Endothelial cell of umbilical vein (primary cell): ENCODE data around the gene ARHGAP22. TPM values are rescaled to one million over a fixed set of nuclear protein-coding genes. Genes with fewer than 3 reads are reported as not detected.

Experiments
- BruUV-seq: library from RNA; stranded (reverse); fragments of 400-500 nt; replicated peaks from 2 replicates; lab custom pipeline; 2021; lab: Mats Ljungman, UMichigan
- CTCF ChIA-PET: fragments of 300-600, 350-600 bp; sonication (Branson Sonifier 250); formaldehyde crosslinking; loops from one replicate; lab custom pipeline; 2021; ENCODE audit warnings: antibody characterized with exemption, inconsistent platforms; lab: Charles Lee
- POLR2A ChIA-PET: fragments of 300-600, 350-600 bp; sonication (Branson Sonifier 250); formaldehyde crosslinking; loops from one replicate; lab custom pipeline; 2021; ENCODE audit warnings: antibody characterized with exemption, inconsistent platforms; lab: Charles Lee
- DNase-seq: peaks from one replicate; pipeline ENCODE4 v3.0.0-alpha.2; 2011; ENCODE audit warnings: low read depth, low spot score
- FAIRE-seq: peaks from 2 replicates; lab custom pipeline; 2011; peaks lifted over from hg19 to GRCh38; lab: Jason Lieb, UNC
- H2AFZ ChIP-seq: 2 replicates; pipeline ENCODE4 v1.6.0; 2012; ENCODE audit warnings: low read depth, low read length, control low read depth, inconsistent platforms
- H3K27ac ChIP-seq: 2 replicates; pipeline ENCODE4 v1.5.1; 2011; ENCODE audit warnings: low read depth, mild to moderate bottlenecking, control low read depth, low read length, moderate library complexity; ENCODE audit not compliant: insufficient read depth
- H3K27me3 ChIP-seq, 2 experiments: 2 replicates each; pipeline versions ENCODE4 v1.6.0 to v1.6.1; 2011; ENCODE audit warnings: low read length in 2 of 2, mixed read lengths in 1 of 2; ENCODE audit not compliant: control insufficient read depth in 2 of 2, insufficient read depth in 2 of 2
- H3K36me3 ChIP-seq, 2 experiments: 2 replicates in 1 of 2; 3 replicates in 1 of 2; pipeline ENCODE4 v1.5.1; 2011; ENCODE audit warnings: low read length in 2 of 2, mild to moderate bottlenecking in 1 of 2, moderate library complexity in 1 of 2; ENCODE audit not compliant: control insufficient read depth in 2 of 2, insufficient read depth in 2 of 2; ENCODE audit errors: extremely low read depth in 1 of 2
- H3K4me1 ChIP-seq: 3 replicates; pipeline ENCODE4 v1.5.1; 2011; ENCODE audit warnings: mild to moderate bottlenecking, low read length; ENCODE audit not compliant: control insufficient read depth, insufficient read depth; ENCODE audit errors: extremely low read depth
- H3K4me2 ChIP-seq: 2 replicates; pipeline ENCODE4 v1.6.1; 2011; ENCODE audit warnings: low read length, control low read depth, mixed read lengths; ENCODE audit not compliant: insufficient read depth
- H3K4me3 ChIP-seq, 3 experiments: fragments of 200-600 bp in 1 of 3; sonication (generic), shearing (Covaris generic) in 1 of 3; replicated peaks in 1 of 3; 2 replicates each; pipeline ENCODE4 v1.5.1; 2011 to 2016; ENCODE audit warnings: control low read depth in 3 of 3, low read length in 3 of 3, mild to moderate bottlenecking in 2 of 3, inconsistent platforms in 1 of 3, low read depth in 1 of 3, moderate library complexity in 1 of 3; ENCODE audit not compliant: insufficient read depth in 1 of 3
- H3K79me2 ChIP-seq: 2 replicates; pipeline ENCODE4 v1.6.0; 2012; ENCODE audit warnings: low read length, inconsistent platforms; ENCODE audit not compliant: control insufficient read depth, insufficient read depth
- H3K9ac ChIP-seq: replicated peaks from 2 replicates; pipeline ENCODE3; 2011; ENCODE audit warnings: low read length, control low read depth; ENCODE audit not compliant: insufficient read depth; ENCODE audit errors: extremely low read depth
- H3K9me1 ChIP-seq: replicated peaks from 3 replicates; pipeline ENCODE4 v1.6.0; 2011; ENCODE audit warnings: mild to moderate bottlenecking, low read length; ENCODE audit not compliant: control insufficient read depth, insufficient read depth; ENCODE audit errors: extremely low read depth
- H3K9me3 ChIP-seq: replicated peaks from 2 replicates; pipeline ENCODE4 v1.5.1; 2012; ENCODE audit warnings: low read length, inconsistent platforms; ENCODE audit not compliant: control insufficient read depth, insufficient read depth
- H4K20me1 ChIP-seq: replicated peaks from 2 replicates; pipeline ENCODE3; 2011; ENCODE audit warnings: mild to moderate bottlenecking, low read length; ENCODE audit not compliant: control insufficient read depth, insufficient read depth; ENCODE audit errors: extremely low read depth
- EZH2 ChIP-seq: IDR thresholded peaks from 2 replicates; pipeline ENCODE4 v1.6.1; 2012; ENCODE audit warnings: borderline replicate concordance, low read depth, mild to moderate bottlenecking, moderate library complexity, low read length, inconsistent platforms; ENCODE audit not compliant: severe bottlenecking
- FOS ChIP-seq: IDR thresholded peaks from 2 replicates; pipeline ENCODE4 v1.6.1; 2011; ENCODE audit warnings: mild to moderate bottlenecking, low read length, moderate library complexity, borderline replicate concordance; ENCODE audit not compliant: insufficient read depth
- GATA2 ChIP-seq: IDR thresholded peaks from 2 replicates; pipeline ENCODE4 v1.7.0; 2011; ENCODE audit warnings: low read depth, mild to moderate bottlenecking, moderate library complexity, mixed read lengths, low read length; ENCODE audit not compliant: insufficient read length, insufficient read depth
- MAX ChIP-seq: IDR thresholded peaks from 2 replicates; pipeline ENCODE4 v1.6.1; 2011; ENCODE audit not compliant: insufficient read depth, insufficient read length
- MYC ChIP-seq: IDR thresholded peaks from one replicate; pipeline ENCODE4 v1.6.1; 2011; ENCODE audit warnings: mild to moderate bottlenecking, low read depth, low read length
- POLR2A ChIP-seq: IDR thresholded peaks from 2 replicates; pipeline ENCODE4 v1.6.1; 2012; ENCODE audit warnings: low read depth, mild to moderate bottlenecking, control low read depth, low read length
- POLR2AphosphoS5 ChIP-seq: IDR thresholded peaks from 2 replicates; pipeline ENCODE4 v1.6.1; 2012; ENCODE audit warnings: low read depth, mild to moderate bottlenecking, control low read depth, low read length, moderate library complexity; ENCODE audit not compliant: insufficient read depth
- dilution Hi-C: fragments of 300-500 bp; cut with MboI; formaldehyde crosslinking; loops from one replicate; pipeline ENCODE4 v1.15.0; 2019; ENCODE audit warnings: low sequenced_read_pairs; ENCODE audit not compliant: extremely low pct_ligation_motif_present
- intact Hi-C: fragments of 100-400 bp; cut with micrococcal nuclease; formaldehyde crosslinking; loops from one replicate; pipeline ENCODE4 v1.10.0; 2022
- polyA plus RNA-seq, 4 experiments: library from polyadenylated mRNA; depleted of rRNA in 3 of 4; stranded (reverse) in 3 of 4; unstranded in 1 of 4; fragments of >200 nt; gene quantifications; 2 replicates each; pipeline versions ENCODE4 v1.2.1 to v1.2.3, GENCODE V29; 2011 to 2012; ENCODE audit warnings: missing spikeins in 1 of 4
- total RNA-seq: library from RNA; stranded (reverse); gene quantifications from 2 replicates; pipeline ENCODE4 v1.2.3, GENCODE V29; 2021
- TF ChIP-seq, protein P1 (sequence below), 2 donors: IDR thresholded peaks; 1 replicate in 1 of 2; 2 replicates in 1 of 2; pipeline ENCODE4 v1.5.1; 2011; ENCODE audit warnings: low read length in 2 of 2, mild to moderate bottlenecking in 2 of 2, moderate library complexity in 2 of 2, control low read depth in 1 of 2, inconsistent platforms in 1 of 2, low read depth in 1 of 2; ENCODE audit not compliant: insufficient read depth in 1 of 2; ENCODE audit errors: extremely low read depth in 1 of 2

Gene ARHGAP22
- total and polyA plus RNA-seq, 2 donors (not counting 3 experiments of a cell fraction or from before 2014, with no cell fraction given), result 8.6 to 50.3 TPM

DNA sequence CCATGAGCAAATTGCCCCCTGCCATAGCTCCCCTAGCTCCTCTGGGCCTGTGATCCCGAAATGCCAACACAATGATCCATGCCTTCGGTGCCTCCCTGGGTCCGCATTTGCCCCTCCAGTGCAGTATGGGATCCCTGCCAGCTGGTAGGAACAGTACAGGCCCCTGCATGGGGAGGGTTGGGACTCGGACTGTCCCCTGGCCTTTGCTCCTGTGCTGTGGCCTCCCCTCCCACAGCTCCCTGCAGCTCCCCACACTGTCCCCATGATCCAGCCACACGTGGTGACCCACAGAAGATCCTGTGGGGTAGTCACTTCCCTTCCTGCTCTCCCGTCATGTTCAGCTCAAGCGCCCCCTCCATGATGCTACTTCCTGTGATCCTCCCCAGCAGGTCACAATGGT lies 158.1 kb downstream of the ARHGAP22 start:
- H3K9ac ChIP-seq, result no peak overlapping the region
- H3K27me3 ChIP-seq, result no peaks in the 10 kb centered on the region
- POLR2A ChIA-PET, result no interaction called here
- dilution Hi-C loops (no loop called here), intact Hi-C loops (no loop called here)
- BruUV-seq, result no TSS peak
- DNase-seq, result no peak
- H3K4me3 ChIP-seq, result no peak overlapping the region
- CTCF ChIA-PET, result interaction anchor here (1.3 to 4.0 kb wide), 4 partner anchors 10 to 209 kb away, joined by 3 to 73 read pairs (median 68); no protein-coding TSS in a partner anchor
- no peaks in the 10 kb centered on the region for H3K79me2 ChIP-seq
- no peak overlapping the region for H3K27ac ChIP-seq
- peaks cover 7 to 14% of the 10 kb centered on the region in 2 experiments for H3K36me3 ChIP-seq
- FAIRE-seq, result no peak
- no peak overlapping the region for H2AFZ ChIP-seq
- H4K20me1 ChIP-seq, result no peaks in the 10 kb centered on the region
- no peaks in the 10 kb centered on the region for H3K9me3 ChIP-seq
- H3K4me1 ChIP-seq, result peaks cover 5% of the 10 kb centered on the region
- no peaks in the 10 kb centered on the region for H3K9me1 ChIP-seq
- H3K4me2 ChIP-seq, result no peak overlapping the region
- no peak for TF ChIP-seq MAX
- TF ChIP-seq GATA2, result no peak
- no peak for TF ChIP-seq MYC
- TF ChIP-seq, protein P1, sequence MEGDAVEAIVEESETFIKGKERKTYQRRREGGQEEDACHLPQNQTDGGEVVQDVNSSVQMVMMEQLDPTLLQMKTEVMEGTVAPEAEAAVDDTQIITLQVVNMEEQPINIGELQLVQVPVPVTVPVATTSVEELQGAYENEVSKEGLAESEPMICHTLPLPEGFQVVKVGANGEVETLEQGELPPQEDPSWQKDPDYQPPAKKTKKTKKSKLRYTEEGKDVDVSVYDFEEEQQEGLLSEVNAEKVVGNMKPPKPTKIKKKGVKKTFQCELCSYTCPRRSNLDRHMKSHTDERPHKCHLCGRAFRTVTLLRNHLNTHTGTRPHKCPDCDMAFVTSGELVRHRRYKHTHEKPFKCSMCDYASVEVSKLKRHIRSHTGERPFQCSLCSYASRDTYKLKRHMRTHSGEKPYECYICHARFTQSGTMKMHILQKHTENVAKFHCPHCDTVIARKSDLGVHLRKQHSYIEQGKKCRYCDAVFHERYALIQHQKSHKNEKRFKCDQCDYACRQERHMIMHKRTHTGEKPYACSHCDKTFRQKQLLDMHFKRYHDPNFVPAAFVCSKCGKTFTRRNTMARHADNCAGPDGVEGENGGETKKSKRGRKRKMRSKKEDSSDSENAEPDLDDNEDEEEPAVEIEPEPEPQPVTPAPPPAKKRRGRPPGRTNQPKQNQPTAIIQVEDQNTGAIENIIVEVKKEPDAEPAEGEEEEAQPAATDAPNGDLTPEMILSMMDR (IDR thresholded peaks at IDR 0.05; ENCODE audit: extremely low read depth in 1 of 2, insufficient read depth in 1 of 2, low read depth in 1 of 2, low read length in 2 of 2), result no peak

DNA sequence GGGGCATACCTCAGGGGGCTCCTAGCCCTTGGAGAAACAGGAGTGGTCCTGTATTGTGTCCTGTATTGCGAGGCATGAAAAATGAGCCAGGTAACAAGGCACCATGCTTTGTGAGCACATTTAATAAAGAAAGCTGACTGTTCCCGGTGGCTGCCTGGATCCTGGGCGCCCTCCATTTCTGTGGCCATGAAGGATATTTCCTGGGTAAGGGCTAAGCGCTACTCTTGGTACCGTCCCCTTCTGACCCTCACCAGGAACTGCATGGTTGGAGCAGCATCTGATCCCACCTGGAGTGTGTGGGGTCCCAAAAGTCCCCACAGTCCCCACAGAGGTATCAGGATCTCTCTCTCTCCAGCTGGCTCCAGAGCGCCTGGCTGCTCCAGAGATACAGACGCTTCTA lies 158.9 kb downstream of the ARHGAP22 start:
- peaks cover 5% of the 10 kb centered on the region for H3K4me1 ChIP-seq
- H3K9me3 ChIP-seq, result no peaks in the 10 kb centered on the region
- H2AFZ ChIP-seq, result no peak overlapping the region
- H3K27me3 ChIP-seq, result no peaks in the 10 kb centered on the region
- TF ChIP-seq POLR2A (no peak), EZH2 (no peak), GATA2 (no peak), POLR2AphosphoS5 (no peak), FOS (no peak), MAX (no peak), MYC (no peak)
- TF ChIP-seq, protein P1 (IDR thresholded peaks at IDR 0.05; ENCODE audit: extremely low read depth in 1 of 2, insufficient read depth in 1 of 2, low read depth in 1 of 2, low read length in 2 of 2), result no peak
- H3K9ac ChIP-seq, result no peak overlapping the region
- intact Hi-C loops, result no loop called here
- DNase-seq, result no peak
- H3K4me3 ChIP-seq, result no peak overlapping the region
- ChIA-PET POLR2A (no interaction called here), CTCF (interaction anchor here (1.2 to 4.0 kb wide), 7 partner anchors 41 to 213 kb away, joined by 3 to 73 read pairs (median 7); no protein-coding TSS in a partner anchor)
- TSS peak; percentile 62 for BruUV-seq
- no peak overlapping the region for H3K4me2 ChIP-seq
- no peaks in the 10 kb centered on the region for H3K79me2 ChIP-seq
- no peak overlapping the region for H3K27ac ChIP-seq
- FAIRE-seq, result no peak
- no peaks in the 10 kb centered on the region for H3K9me1 ChIP-seq
- H3K36me3 ChIP-seq, result peaks cover 7 to 10% of the 10 kb centered on the region in 2 experiments
- dilution Hi-C loops, result no loop called here
- no peaks in the 10 kb centered on the region for H4K20me1 ChIP-seq
